ENCODE results near the gene MORC4.

The MORC4 gene

GRCh38 chrX:106995678-106996077, 4.3 kb downstream of the MORC4 start:
- Histone ChIP-seq H3K23ac (ENCODE audit: low read depth, low read length, poor library complexity) (no peak overlapping the region), H2BK5ac (ENCODE audit: low read length) (no peak overlapping the region), H2BK120ac (ENCODE audit: low read depth, low read length) (no peak overlapping the region), H3K27ac (replicated peaks; ENCODE audit: low read length) (no peak overlapping the region), H2AK5ac (ENCODE audit: low read depth, low read length) (no peak overlapping the region), H3K14ac (ENCODE audit: low read length) (no peak overlapping the region), H3K4me2 (ENCODE audit: insufficient read depth, low read length, poor library complexity, severe bottlenecking) (no peak overlapping the region), H3K79me1 (ENCODE audit: low read depth, low read length) (no peaks in the 10 kb centered on the region), H4K91ac (ENCODE audit: low read depth, low read length, poor library complexity) (no peak overlapping the region), H3K9ac (ENCODE audit: low read depth, low read length, poor library complexity) (no peak overlapping the region), H3K4ac (ENCODE audit: low read length) (no peak overlapping the region), H3K4me1 (ENCODE audit: control insufficient read depth in 2 of 2, insufficient read depth in 1 of 2, low read depth in 1 of 2, low read length in 2 of 2) (no peaks in the 10 kb centered on the region), H3K36me3 (replicated peaks in 1 of 2; ENCODE audit: control insufficient read depth in 2 of 2, insufficient read depth in 2 of 2, low read length in 2 of 2) (no peaks in the 10 kb centered on the region), H4K8ac (ENCODE audit: low read depth, low read length) (no peak overlapping the region), H2BK12ac (ENCODE audit: low read length) (no peak overlapping the region), H2AFZ (ENCODE audit: low read length) (no peak overlapping the region), H3K4me3 (ENCODE audit: low read length in 2 of 2) (no peak overlapping the region), H3K27me3 (ENCODE audit: control insufficient read depth in 3 of 3, insufficient read depth in 3 of 3, low read depth in 1 of 3, low read length in 3 of 3) (peaks cover 0 to 3% (median 0%) of the 10 kb centered on the region in 3 experiments), H3K18ac (ENCODE audit: low read length) (no peak overlapping the region), H3K9me3 (replicated peaks in 1 of 2; ENCODE audit: control insufficient read depth in 2 of 2, insufficient read depth in 1 of 2, low read depth in 1 of 2, low read length in 2 of 2) (peaks cover 0 to 1% of the 10 kb centered on the region in 2 donors), H2BK15ac (ENCODE audit: low read length) (no peak overlapping the region)
- no CpG with 5 or more reads among the region's 2 CpGs for WGBS, 2 donors (ENCODE audit: extremely low coverage in 2 of 2, insufficient read length in 2 of 2, insufficient replicate concordance in 1 of 2)
- DNase-seq (ENCODE audit: low spot score), result no peak

GRCh38 chrX:106987488-106987887, 12.5 kb downstream of the MORC4 start:
- no peak overlapping the region for H3K18ac ChIP-seq (ENCODE audit: low read length)
- no peak overlapping the region for H3K4me3 ChIP-seq (ENCODE audit: low read length in 2 of 2)
- H3K4me1 ChIP-seq (ENCODE audit: control insufficient read depth in 2 of 2, insufficient read depth in 1 of 2, low read depth in 1 of 2, low read length in 2 of 2), result no peaks in the 10 kb centered on the region
- no peak overlapping the region for H2BK12ac ChIP-seq (ENCODE audit: low read length)
- no peak overlapping the region for H3K23ac ChIP-seq (ENCODE audit: low read depth, low read length, poor library complexity)
- no peak overlapping the region for H3K27ac ChIP-seq (replicated peaks; ENCODE audit: low read length)
- H2BK120ac ChIP-seq (ENCODE audit: low read depth, low read length), result no peak overlapping the region
- H3K9ac ChIP-seq (ENCODE audit: low read depth, low read length, poor library complexity), result no peak overlapping the region
- H2AFZ ChIP-seq (ENCODE audit: low read length), result no peak overlapping the region
- H4K91ac ChIP-seq (ENCODE audit: low read depth, low read length, poor library complexity), result no peak overlapping the region
- peaks cover 0 to 3% (median 0%) of the 10 kb centered on the region in 3 experiments for H3K27me3 ChIP-seq (ENCODE audit: control insufficient read depth in 3 of 3, insufficient read depth in 3 of 3, low read depth in 1 of 3, low read length in 3 of 3)
- no peaks in the 10 kb centered on the region for H3K79me1 ChIP-seq (ENCODE audit: low read depth, low read length)
- H3K14ac ChIP-seq (ENCODE audit: low read length), result no peak overlapping the region
- WGBS, 2 donors (ENCODE audit: extremely low coverage in 2 of 2, insufficient read length in 2 of 2, insufficient replicate concordance in 1 of 2), result no CpG with 5 or more reads among the region's 2 CpGs
- no peak overlapping the region for H4K8ac ChIP-seq (ENCODE audit: low read depth, low read length)
- no peak overlapping the region for H3K4ac ChIP-seq (ENCODE audit: low read length)
- H3K36me3 ChIP-seq (replicated peaks in 1 of 2; ENCODE audit: control insufficient read depth in 2 of 2, insufficient read depth in 2 of 2, low read length in 2 of 2), result no peaks in the 10 kb centered on the region
- H3K9me3 ChIP-seq (replicated peaks in 1 of 2; ENCODE audit: control insufficient read depth in 2 of 2, insufficient read depth in 1 of 2, low read depth in 1 of 2, low read length in 2 of 2), result no peaks in the 10 kb centered on the region
- H2BK5ac ChIP-seq (ENCODE audit: low read length), result no peak overlapping the region
- no peak overlapping the region for H2AK5ac ChIP-seq (ENCODE audit: low read depth, low read length)
- no peak for DNase-seq (ENCODE audit: low spot score)
- H2BK15ac ChIP-seq (ENCODE audit: low read length), result no peak overlapping the region
- H3K4me2 ChIP-seq (ENCODE audit: insufficient read depth, low read length, poor library complexity, severe bottlenecking), result no peak overlapping the region

- H3K23ac ChIP-seq (ENCODE audit: low read depth, low read length, poor library complexity), result no peak overlapping the region
- no peak overlapping the region for H3K18ac ChIP-seq (ENCODE audit: low read length)
- no peak overlapping the region for H4K8ac ChIP-seq (ENCODE audit: low read depth, low read length)
- DNase-seq (ENCODE audit: low spot score), result no peak
- H3K9me3 ChIP-seq (replicated peaks in 1 of 2; ENCODE audit: control insufficient read depth in 2 of 2, insufficient read depth in 1 of 2, low read depth in 1 of 2, low read length in 2 of 2), result no peaks in the 10 kb centered on the region
- no peak overlapping the region for H3K27ac ChIP-seq (replicated peaks; ENCODE audit: low read length)
- no peak overlapping the region for H2AK5ac ChIP-seq (ENCODE audit: low read depth, low read length)
- H3K4me2 ChIP-seq (ENCODE audit: insufficient read depth, low read length, poor library complexity, severe bottlenecking), result no peak overlapping the region
- peaks cover 0 to 4% of the 10 kb centered on the region in 2 donors for H3K36me3 ChIP-seq (replicated peaks in 1 of 2; ENCODE audit: control insufficient read depth in 2 of 2, insufficient read depth in 2 of 2, low read length in 2 of 2)
- no peak overlapping the region for H2BK12ac ChIP-seq (ENCODE audit: low read length)
- H3K4ac ChIP-seq (ENCODE audit: low read length), result no peak overlapping the region
- no peak overlapping the region for H4K91ac ChIP-seq (ENCODE audit: low read depth, low read length, poor library complexity)
- H3K27me3 ChIP-seq (ENCODE audit: control insufficient read depth in 3 of 3, insufficient read depth in 3 of 3, low read depth in 1 of 3, low read length in 3 of 3), result peaks cover 0 to 3% (median 0%) of the 10 kb centered on the region in 3 experiments
- H3K9ac ChIP-seq (ENCODE audit: low read depth, low read length, poor library complexity), result no peak overlapping the region
- no CpG with 5 or more reads among the region's 6 CpGs for WGBS, 2 donors (ENCODE audit: extremely low coverage in 2 of 2, insufficient read length in 2 of 2, insufficient replicate concordance in 1 of 2)
- H3K4me3 ChIP-seq (ENCODE audit: low read length in 2 of 2), result no peak overlapping the region
- H3K79me1 ChIP-seq (ENCODE audit: low read depth, low read length), result no peaks in the 10 kb centered on the region
- no peak overlapping the region for H2AFZ ChIP-seq (ENCODE audit: low read length)
- no peak overlapping the region for H2BK120ac ChIP-seq (ENCODE audit: low read depth, low read length)
- no peak overlapping the region for H2BK5ac ChIP-seq (ENCODE audit: low read length)
- H3K4me1 ChIP-seq (ENCODE audit: control insufficient read depth in 2 of 2, insufficient read depth in 1 of 2, low read depth in 1 of 2, low read length in 2 of 2), result no peaks in the 10 kb centered on the region
- no peak overlapping the region for H2BK15ac ChIP-seq (ENCODE audit: low read length)
- no peak overlapping the region for H3K14ac ChIP-seq (ENCODE audit: low read length)
Measured at GRCh38 chrX:106980952-106981626, 18.9 kb downstream of the MORC4 start.

GRCh38 chrX:106976416-106976815, 23.6 kb downstream of the MORC4 start:
- Histone ChIP-seq H3K9me3 (replicated peaks in 1 of 2; ENCODE audit: control insufficient read depth in 2 of 2, insufficient read depth in 1 of 2, low read depth in 1 of 2, low read length in 2 of 2) (no peaks in the 10 kb centered on the region), H2BK12ac (ENCODE audit: low read length) (no peak overlapping the region), H2AFZ (ENCODE audit: low read length) (no peak overlapping the region), H2BK5ac (ENCODE audit: low read length) (no peak overlapping the region), H4K8ac (ENCODE audit: low read depth, low read length) (no peak overlapping the region), H3K23ac (ENCODE audit: low read depth, low read length, poor library complexity) (no peak overlapping the region), H3K18ac (ENCODE audit: low read length) (no peak overlapping the region), H3K27me3 (ENCODE audit: control insufficient read depth in 3 of 3, insufficient read depth in 3 of 3, low read depth in 1 of 3, low read length in 3 of 3) (peaks cover 0 to 3% (median 0%) of the 10 kb centered on the region in 3 experiments), H2BK120ac (ENCODE audit: low read depth, low read length) (no peak overlapping the region), H3K14ac (ENCODE audit: low read length) (no peak overlapping the region), H3K4me2 (ENCODE audit: insufficient read depth, low read length, poor library complexity, severe bottlenecking) (no peak overlapping the region), H3K4me3 (ENCODE audit: low read length in 2 of 2) (no peak overlapping the region), H3K27ac (replicated peaks; ENCODE audit: low read length) (no peak overlapping the region), H4K91ac (ENCODE audit: low read depth, low read length, poor library complexity) (no peak overlapping the region), H3K79me1 (ENCODE audit: low read depth, low read length) (no peaks in the 10 kb centered on the region), H3K9ac (ENCODE audit: low read depth, low read length, poor library complexity) (no peak overlapping the region), H3K36me3 (replicated peaks in 1 of 2; ENCODE audit: control insufficient read depth in 2 of 2, insufficient read depth in 2 of 2, low read length in 2 of 2) (peaks cover 0 to 4% of the 10 kb centered on the region in 2 donors), H2AK5ac (ENCODE audit: low read depth, low read length) (no peak overlapping the region), H3K4ac (ENCODE audit: low read length) (no peak overlapping the region), H2BK15ac (ENCODE audit: low read length) (no peak overlapping the region), H3K4me1 (ENCODE audit: control insufficient read depth in 2 of 2, insufficient read depth in 1 of 2, low read depth in 1 of 2, low read length in 2 of 2) (no peaks in the 10 kb centered on the region)
- no peak for DNase-seq (ENCODE audit: low spot score)
- WGBS, 2 donors (ENCODE audit: extremely low coverage in 2 of 2, insufficient read length in 2 of 2, insufficient replicate concordance in 1 of 2), result no CpG with 5 or more reads among the region's 3 CpGs
